Stromal cell of bone marrow (primary cell): ENCODE data around the gene PCDHGA9.
"Not testable (repeated sequence)": the region's sequence is repeated elsewhere in the genome, so short reads cannot be mapped to it uniquely, and the experiment has no call there.

ENCODE experiments used
- DNase-seq: peaks from one replicate; pipeline ENCODE4 v3.0.0-alpha.2; 2012; ENCODE audit warnings: low read depth

PCDHGA9 gene

DNA sequence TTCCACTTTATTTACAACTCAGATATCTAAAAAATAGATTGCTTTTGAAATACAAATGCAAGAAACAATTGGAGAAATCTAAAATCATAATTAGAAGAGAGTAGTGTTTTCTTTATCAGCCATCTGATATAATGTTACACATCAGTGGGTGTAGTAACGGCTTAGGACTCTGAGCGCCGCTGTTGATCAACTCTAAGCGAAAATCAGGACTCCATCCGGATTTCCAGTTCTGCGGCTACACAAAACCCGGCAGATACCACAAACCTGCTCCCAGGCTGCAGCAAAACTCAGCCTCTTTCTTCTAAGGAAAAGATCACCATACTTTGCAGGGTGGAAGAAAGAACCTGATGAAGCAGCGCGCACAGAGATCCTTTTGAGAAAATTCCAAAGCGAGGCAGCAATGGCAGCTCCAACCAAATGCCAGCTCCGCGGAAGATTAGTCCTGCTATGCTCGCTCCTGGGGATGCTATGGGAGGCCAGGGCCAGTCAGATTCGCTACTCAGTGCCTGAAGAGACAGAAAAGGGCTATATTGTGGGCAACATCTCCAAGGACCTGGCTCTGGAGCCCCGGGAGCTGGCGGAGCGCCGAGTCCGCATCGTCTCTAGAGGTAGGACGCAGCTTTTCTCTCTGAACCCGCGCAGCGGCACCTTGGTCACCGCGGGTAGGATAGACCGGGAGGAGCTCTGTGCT, at the start of gene PCDHGA9:
TSS of gene PCDHGA9 (plus strand) at position 226 of the 691 bp plus-strand sequence. CDS start at position 401, 175 bp downstream.
- DNase-seq: no peak

DNA sequence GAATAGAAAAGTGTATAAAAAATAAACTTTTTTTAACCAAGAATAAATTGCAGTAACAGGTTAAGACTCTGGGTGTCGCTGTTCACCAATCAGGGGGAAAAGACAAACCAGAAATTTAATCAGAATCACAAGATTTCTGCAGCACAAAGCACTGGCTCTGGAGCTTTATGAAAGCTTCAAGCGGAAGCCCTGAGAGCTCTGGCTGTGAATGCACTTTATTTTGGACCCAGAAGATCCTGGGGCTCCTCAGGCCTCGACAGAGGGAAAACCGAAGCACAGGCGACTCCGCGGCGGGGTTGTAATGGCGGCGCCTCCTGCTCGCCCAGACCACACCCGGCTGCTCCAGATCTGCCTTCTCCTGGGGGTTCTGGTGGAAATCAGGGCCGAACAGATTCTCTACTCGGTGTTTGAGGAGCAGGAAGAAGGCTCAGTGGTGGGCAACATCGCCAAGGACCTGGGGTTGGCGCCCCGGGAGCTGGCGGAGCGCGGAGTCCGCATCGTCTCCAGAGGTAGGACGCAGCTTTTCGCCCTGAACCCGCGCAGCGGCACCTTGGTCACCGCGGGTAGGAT, 47.6 kb upstream of the PCDHGA9 start, which contains the start of gene PCDHGA4:
TSS of gene PCDHGA4 (plus strand) at position 122 of the 570 bp plus-strand sequence. CDS start at position 209, 87 bp downstream.
- DNase-seq: no peak

DNA sequence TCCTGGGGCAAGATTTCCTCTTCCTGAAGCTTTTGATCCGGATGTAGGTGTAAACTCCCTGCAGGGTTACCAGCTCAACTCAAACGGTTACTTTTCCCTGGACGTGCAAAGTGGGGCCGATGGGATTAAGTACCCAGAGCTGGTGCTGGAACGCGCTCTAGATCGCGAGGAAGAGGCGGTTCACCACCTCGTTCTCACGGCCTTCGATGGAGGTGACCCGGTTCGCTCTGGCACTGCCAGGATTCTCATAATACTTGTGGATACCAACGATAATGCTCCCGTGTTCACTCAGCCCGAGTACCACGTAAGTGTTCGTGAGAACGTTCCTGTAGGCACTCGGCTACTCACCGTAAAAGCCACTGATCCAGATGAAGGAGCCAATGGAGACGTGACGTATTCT, 46.9 kb upstream of the PCDHGA9 start:
- DNase-seq: no peak

DNA sequence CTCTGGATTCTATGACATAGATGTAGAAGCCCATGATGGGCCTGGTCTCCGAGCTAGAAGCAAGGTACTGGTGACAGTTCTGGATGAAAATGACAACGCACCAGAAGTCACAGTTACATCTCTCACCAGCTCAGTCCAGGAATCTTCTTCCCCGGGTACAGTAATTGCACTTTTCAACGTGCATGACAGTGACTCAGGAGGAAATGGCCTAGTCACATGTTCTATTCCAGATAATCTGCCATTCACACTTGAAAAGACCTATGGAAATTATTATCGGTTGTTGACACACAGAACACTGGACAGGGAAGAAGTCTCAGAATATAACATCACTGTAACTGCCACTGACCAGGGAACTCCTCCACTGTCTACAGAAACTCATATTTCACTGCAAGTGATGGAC, 46.4 kb upstream of the PCDHGA9 start:
- DNase-seq: no peak

DNA sequence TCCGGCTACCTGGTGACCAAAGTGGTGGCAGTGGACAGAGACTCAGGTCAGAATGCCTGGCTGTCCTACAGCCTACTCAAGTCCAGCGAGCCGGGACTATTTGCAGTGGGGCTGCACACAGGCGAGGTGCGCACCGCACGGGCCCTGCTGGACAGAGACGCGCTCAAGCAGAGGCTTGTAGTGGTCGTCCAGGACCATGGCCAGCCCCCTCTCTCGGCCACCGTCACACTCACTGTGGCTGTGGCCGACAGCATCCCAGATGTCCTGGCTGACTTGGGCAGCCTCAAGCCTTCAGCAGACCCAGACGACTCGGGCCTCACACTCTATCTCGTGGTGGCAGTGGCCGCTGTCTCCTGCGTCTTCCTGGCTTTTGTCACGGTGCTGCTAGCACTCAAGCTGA, 45.6 kb upstream of the PCDHGA9 start:
- DNase-seq: no peak

DNA sequence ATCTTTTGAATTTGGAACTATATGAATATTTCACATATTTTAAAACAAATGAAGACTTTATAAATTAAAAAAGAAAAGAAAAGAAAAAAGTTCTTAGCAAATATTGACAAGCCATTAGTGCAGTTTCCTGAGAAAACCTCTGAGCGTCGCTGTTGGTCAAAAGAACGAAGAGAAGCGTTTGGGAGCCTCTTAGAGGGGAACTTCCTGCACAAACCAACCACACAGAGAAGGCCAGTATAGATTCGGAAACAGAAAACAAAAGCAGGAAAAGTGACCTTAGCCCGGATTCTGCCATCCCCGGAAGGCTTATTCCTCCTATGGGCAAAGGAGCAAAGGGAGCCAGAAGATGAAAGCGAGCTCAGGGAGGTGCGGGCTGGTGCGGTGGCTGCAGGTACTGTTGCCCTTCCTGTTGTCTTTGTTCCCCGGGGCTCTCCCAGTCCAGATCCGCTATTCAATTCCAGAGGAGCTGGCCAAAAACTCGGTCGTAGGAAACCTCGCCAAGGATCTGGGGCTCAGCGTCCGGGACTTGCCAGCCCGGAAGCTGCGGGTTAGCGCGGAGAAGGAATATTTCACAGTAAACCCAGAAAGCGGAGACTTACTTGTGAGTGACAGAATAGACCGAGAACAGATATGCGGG, 42.7 kb upstream of the PCDHGA9 start, which contains the start of gene PCDHGB2:
TSS of gene PCDHGB2 (plus strand) at position 205 of the 637 bp plus-strand sequence. CDS start at position 347, 142 bp downstream.
- DNase-seq: no peak

DNA sequence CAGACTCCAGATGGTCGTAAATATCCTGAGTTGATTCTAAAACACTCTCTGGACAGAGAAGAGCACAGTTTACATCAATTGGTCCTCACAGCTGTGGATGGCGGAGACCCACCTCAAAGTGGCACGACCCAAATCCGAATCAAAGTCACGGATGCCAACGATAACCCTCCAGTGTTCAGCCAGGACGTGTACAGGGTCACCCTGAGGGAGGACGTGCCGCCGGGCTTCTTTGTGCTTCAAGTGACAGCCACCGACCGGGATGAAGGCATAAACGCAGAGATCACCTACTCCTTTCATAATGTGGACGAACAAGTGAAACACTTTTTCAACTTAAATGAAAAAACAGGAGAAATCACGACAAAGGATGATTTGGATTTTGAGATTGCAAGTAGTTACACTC, 41.9 kb upstream of the PCDHGA9 start:
- DNase-seq: no peak

DNA sequence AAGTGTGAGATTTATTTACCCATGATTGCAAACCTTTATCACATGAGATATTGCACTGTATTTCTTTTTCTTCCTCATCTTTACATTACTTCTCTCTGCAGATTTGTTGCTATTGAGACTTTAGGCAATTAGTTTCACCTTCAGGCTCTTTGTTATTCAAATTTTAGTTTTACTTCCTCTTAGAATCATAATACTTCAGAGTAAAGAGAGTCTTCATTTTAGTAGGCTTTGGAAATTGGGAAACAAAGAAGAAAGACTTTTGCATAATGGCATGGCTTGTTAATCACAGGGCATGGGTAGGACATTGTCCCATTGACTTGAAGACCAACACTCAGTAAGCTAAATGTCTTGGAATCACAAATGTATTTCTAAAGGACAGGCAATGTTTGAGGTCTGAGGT, 39.9 kb upstream of the PCDHGA9 start:
- no peak for DNase-seq

DNA sequence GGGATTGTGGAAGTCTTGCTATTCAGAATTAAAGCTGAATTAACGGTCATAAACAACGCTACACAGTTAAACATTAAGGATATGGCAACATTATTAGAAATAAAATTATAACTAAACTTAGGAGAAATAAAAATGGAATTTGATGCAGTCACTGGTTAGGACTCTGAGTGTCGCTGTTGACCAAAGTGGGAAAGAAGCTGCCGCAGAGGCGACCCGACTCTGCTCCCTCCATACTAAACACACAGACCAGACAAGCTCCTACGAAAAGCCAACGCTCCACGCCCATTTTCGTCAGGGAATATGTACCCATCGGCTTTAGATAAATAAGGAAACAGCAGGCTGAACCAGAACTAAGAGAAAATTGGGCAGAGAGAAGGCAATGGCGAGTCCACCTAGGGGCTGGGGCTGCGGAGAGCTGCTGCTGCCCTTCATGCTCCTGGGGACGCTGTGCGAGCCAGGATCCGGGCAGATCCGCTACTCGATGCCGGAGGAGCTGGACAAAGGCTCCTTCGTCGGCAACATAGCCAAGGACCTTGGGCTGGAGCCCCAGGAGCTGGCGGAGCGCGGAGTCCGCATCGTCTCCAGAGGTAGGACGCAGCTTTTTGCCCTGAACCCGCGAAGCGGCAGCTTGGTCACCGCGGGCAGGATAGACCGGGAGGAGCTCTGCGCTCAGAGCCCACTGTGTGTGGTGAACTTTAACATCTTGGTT, 38.5 kb upstream of the PCDHGA9 start, which contains the start of gene PCDHGA5:
TSS of gene PCDHGA5 (plus strand) at position 211 of the 709 bp plus-strand sequence. CDS start at position 380, 169 bp downstream.
- no peak for DNase-seq

DNA sequence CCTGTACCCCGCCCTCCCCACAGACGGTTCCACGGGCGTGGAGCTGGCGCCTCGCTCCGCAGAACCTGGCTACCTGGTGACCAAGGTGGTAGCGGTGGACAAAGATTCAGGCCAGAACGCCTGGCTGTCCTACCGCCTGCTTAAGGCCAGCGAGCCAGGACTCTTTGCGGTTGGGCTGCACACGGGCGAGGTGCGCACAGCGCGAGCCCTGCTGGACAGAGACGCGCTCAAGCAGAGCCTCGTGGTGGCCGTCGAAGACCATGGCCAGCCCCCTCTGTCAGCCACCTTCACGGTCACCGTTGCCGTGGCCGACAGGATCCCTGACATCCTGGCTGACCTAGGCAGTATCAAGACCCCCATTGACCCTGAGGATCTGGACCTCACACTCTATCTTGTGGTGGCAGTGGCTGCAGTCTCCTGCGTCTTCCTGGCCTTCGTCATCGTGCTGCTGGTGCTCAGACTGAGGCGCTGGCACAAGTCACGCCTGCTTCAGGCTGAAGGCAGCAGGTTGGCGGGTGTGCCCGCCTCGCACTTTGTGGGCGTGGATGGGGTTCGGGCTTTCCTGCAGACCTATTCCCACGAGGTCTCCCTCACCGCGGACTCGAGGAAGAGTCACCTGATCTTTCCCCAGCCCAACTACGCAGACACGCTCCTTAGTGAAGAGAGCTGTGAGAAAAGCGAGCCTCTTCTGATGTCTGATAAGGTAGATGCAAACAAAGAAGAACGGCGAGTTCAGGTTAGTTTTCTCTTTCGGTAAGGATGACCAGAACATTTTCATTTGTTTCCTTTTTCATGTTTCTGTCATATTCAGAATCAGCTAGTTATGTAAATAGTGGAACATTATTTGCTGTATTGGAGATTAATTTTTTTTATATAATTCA, 36.3 kb upstream of the PCDHGA9 start:
- DNase-seq: no peak

DNA sequence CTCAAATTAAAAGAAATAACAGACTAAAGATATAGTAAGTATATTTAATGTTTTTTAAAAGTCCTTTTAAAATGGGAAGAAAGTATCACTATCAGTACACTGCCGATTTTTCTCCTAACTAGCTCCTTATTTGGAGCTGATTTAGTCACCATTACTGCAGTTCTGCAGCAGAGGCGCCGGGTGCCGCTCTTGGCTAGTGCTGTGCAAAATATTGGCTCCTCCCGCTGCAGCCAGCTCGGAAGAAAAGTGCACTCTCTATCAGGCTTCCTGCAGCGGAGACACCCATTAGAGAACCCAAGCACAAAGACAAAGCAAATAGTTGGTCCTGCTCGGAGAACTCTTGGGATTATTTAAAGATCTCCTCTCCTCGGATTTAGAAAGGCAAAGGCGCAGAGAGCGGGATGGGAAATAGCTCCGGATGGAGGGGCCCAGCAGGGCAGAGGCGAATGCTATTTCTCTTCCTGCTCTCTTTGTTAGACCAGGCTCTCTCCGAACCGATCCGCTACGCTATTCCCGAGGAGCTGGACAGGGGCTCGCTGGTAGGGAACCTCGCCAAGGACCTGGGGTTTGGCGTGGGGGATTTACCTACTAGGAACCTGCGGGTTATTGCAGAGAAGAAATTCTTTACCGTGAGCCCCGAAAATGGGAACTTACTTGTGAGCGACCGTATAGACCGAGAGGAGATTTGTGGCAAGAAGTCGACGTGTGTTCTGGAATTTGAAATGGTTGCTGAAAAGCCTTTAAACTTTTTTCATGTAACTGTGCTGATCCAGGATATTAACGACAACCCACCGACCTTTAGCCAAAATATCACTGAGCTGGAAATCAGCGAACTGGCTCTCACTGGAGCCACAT, 32.4 kb upstream of the PCDHGA9 start, which contains the start of gene PCDHGB3:
TSS of gene PCDHGB3 (plus strand) at position 249 of the 855 bp plus-strand sequence. CDS start at position 402, 153 bp downstream.
- peak; percentile 47 for DNase-seq

DNA sequence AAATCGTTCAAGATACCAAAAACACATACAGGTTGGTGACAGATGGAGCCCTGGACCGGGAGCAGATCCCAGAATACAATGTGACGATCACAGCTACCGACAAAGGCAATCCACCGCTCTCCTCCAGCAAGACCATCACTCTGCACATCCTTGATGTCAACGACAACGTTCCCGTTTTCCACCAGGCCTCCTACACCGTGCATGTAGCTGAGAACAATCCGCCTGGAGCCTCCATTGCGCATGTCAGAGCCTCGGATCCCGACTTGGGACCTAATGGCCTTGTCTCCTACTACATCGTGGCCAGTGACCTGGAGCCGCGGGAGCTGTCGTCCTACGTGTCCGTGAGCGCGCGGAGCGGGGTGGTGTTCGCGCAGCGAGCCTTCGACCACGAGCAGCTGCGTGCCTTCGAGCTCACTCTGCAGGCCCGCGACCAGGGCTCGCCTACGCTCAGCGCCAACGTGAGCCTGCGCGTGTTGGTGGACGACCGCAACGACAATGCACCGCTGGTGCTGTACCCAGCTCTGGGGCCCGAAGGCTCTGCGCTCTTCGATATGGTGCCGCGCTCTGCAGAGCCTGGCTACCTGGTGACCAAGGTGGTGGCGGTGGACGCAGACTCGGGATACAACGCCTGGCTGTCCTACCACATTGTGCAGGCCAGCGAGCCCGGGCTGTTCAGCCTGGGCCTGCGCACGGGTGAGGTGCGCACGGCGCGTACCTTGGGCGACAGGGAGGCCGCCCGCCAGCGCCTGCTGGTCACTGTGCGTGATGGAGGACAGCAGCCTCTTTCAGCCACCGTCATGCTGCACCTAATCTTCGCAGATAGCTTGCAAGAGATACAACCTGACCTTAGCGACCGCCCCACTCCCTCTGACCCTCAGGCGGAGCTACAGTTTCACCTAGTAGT, 30.8 kb upstream of the PCDHGA9 start:
- DNase-seq: no peak

DNA sequence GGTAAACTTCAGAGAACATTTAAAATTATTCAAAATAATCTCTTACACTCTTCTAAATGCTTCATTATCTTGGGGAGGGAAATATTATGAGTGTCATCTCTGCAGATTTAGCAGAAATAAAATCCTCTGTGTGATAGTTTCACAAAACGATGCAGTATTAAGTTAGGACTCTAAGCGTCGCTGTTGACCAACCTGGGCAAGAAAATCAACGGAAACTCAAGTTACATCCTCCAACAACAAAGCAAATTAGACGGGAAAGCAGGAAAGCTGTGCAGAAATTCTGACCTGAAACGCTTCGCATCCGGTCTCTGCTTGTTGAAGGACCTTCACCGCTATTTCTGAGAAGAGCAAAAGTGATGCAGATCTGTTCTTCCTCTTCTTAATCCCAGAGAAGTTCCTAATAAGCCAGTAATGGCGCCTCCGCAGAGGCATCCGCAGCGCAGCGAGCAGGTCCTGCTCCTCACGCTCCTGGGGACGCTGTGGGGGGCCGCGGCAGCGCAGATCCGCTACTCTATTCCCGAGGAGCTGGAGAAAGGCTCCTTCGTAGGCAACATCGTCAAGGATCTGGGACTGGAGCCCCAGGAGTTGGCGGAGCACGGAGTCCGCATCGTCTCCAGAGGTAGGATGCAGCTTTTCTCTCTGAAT, 28.8 kb upstream of the PCDHGA9 start, which contains the start of gene PCDHGA6:
TSS of gene PCDHGA6 (plus strand) at position 219 of the 645 bp plus-strand sequence. CDS start at position 412, 193 bp downstream.
- no peak for DNase-seq

DNA sequence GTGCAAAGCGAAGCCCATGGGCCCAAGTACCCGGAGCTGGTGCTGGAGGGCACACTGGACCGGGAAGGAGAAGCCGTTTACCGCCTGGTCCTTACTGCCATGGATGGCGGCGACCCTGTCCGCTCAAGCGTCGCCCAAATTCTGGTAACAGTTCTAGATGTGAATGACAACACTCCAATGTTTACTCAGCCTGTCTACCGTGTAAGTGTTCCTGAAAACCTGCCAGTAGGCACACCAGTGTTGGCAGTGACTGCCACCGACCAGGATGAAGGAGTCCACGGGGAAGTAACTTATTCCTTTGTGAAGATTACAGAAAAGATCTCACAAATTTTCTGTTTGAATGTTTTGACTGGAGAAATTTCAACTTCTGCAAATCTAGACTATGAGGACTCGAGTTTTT, 28.0 kb upstream of the PCDHGA9 start:
- no peak for DNase-seq

DNA sequence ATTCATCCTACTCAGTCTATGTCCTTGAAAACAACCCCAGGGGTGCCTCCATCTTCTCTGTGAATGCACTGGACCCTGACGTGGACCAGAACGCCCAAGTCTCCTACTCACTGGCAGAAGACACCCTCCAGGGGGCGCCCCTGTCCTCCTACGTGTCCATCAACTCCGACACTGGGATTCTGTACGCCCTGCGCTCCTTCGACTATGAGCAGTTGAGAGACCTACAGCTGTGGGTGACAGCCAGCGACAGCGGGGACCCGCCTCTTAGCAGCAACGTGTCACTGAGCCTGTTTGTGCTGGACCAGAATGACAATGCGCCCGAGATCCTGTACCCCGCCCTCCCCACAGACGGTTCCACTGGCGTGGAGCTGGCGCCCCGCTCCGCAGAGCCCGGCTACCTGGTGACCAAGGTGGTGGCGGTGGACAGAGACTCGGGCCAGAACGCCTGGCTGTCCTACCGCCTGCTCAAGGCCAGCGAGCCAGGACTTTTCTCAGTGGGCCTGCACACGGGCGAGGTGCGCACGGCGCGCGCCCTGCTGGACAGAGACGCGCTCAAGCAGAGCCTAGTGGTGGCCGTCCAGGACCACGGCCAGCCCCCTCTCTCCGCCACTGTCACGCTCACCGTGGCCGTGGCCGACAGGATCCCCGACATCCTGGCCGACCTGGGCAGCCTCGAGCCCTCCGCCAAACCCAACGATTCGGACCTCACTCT, 27.0 kb upstream of the PCDHGA9 start:
- DNase-seq: not testable (repeated sequence)

DNA sequence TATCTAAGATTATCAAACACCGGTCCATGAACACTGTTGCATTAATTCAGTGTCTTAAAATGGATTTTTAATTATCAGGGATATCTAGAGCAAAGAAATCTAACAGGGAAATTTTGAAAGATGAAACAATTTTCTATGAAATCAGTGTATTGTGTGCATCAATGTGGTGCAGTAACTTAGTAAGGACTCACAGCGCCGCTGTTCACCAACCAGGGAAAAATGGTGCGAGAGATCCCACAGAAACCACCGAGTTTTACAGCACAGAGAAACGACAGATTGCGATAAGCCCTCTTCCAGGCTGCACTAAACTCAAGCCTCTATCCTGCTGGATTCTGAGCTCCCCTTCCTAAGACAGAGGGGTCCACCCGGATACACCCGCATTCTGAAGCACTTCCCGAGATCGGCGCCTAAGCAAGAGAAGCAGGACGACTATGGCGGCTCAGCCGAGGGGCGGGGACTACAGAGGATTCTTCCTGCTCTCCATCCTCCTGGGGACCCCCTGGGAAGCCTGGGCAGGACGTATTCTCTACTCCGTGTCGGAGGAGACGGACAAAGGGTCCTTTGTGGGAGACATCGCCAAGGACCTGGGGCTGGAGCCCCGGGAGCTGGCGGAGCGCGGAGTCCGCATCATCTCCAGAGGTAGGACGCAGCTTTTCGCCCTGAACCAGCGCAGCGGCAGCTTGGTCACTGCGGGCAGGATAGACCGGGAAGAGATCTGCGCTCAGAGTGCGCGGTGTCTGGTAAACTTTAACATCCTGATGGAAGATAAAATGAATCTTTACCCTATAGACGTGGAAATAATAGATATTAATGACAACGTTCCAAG, 19.9 kb upstream of the PCDHGA9 start, which contains the start of gene PCDHGA7:
TSS of gene PCDHGA7 (plus strand) at position 274 of the 826 bp plus-strand sequence. CDS start at position 432, 158 bp downstream.
- DNase-seq: no peak

DNA sequence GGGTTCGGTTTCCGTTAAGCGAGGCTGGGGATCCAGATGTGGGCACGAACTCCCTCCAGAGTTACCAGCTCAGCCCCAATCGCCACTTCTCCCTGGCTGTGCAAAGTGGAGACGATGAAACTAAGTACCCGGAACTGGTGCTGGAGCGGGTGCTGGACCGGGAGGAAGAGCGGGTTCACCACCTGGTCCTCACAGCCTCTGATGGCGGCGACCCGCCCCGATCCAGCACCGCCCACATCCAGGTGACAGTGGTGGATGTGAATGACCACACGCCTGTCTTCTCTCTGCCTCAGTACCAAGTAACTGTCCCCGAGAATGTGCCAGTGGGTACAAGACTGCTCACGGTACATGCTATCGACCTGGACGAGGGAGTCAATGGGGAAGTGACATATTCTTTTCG, 19.2 kb upstream of the PCDHGA9 start:
- no peak for DNase-seq
